ENCODE data around the gene FCRL1.

The FCRL1 gene

GRCh38 chr1:157819896-157820295, at the start of gene FCRL1:
TSS of gene FCRL1 (minus strand) at chr1:157820120. CDS start at chr1:157820037, 83 bp downstream.
- TF ChIP-seq CTCF (IDR thresholded peaks at IDR 0.05; ENCODE audit: low read depth, low read length), result no peak
- H3K4me3 ChIP-seq (ENCODE audit: low read depth, low read length), result no peak within 1 kb of the TSS
- in situ Hi-C loops (cut with HindIII; ENCODE audit: low sequenced_read_pairs), result no loop called here
- DNase-seq (ENCODE audit: low read depth, low spot score), result no peak

- in situ Hi-C loops (cut with HindIII; ENCODE audit: low sequenced_read_pairs), result no loop called here
These were observed 48.7 kb upstream of the FCRL1 start for GRCh38 chr1:157868654-157869053.

GRCh38 chr1:157862114-157863070, 42.5 kb upstream of the FCRL1 start:
- in situ Hi-C loops (cut with HindIII; ENCODE audit: low sequenced_read_pairs), result no loop called here
- no peak overlapping the region for H3K4me3 ChIP-seq (ENCODE audit: low read depth, low read length)
- no peak for DNase-seq (ENCODE audit: low read depth, low spot score)
- no peak for TF ChIP-seq CTCF (IDR thresholded peaks at IDR 0.05; ENCODE audit: low read depth, low read length)

More at GRCh38 chr1:157868654-157869053, 48.7 kb upstream of the FCRL1 start:
- TF ChIP-seq CTCF (IDR thresholded peaks at IDR 0.05; ENCODE audit: low read depth, low read length), result no peak
- no peak overlapping the region for H3K4me3 ChIP-seq (ENCODE audit: low read depth, low read length)
- DNase-seq (ENCODE audit: low read depth, low spot score), result no peak

- TF ChIP-seq CTCF (IDR thresholded peaks at IDR 0.05; ENCODE audit: low read depth, low read length), result no peak
- no peak overlapping the region for H3K4me3 ChIP-seq (ENCODE audit: low read depth, low read length)
- DNase-seq (ENCODE audit: low read depth, low spot score), result no peak
- in situ Hi-C loops (cut with HindIII; ENCODE audit: low sequenced_read_pairs), result no loop called here
These were observed 36.6 kb upstream of the FCRL1 start for GRCh38 chr1:157856538-157856937.

GRCh38 chr1:157852476-157852875, 32.6 kb upstream of the FCRL1 start:
- peak; percentile 66 for DNase-seq (ENCODE audit: low read depth, low spot score)
- H3K4me3 ChIP-seq (ENCODE audit: low read depth, low read length), result no peak overlapping the region
- no peak for TF ChIP-seq CTCF (IDR thresholded peaks at IDR 0.05; ENCODE audit: low read depth, low read length)
- in situ Hi-C loops (cut with HindIII; ENCODE audit: low sequenced_read_pairs), result no loop called here

GRCh38 chr1:157849229-157849875, 29.4 kb upstream of the FCRL1 start:
- H3K4me3 ChIP-seq (ENCODE audit: low read depth, low read length), result no peak overlapping the region
- in situ Hi-C loops (cut with HindIII; ENCODE audit: low sequenced_read_pairs), result no loop called here
- no peak for DNase-seq (ENCODE audit: low read depth, low spot score)
- no peak for TF ChIP-seq CTCF (IDR thresholded peaks at IDR 0.05; ENCODE audit: low read depth, low read length)
